SU-DHL-6 (cell line): ENCODE measurements around the gene NFIA.

ENCODE experiments used
- EZH2phosphoT487 ChIP-seq: fragments of 200-600 bp; sonication (generic), shearing (Covaris generic); conservative IDR thresholded peaks from 2 replicates; pipeline ENCODE4 v1.6.1; 2018; ENCODE audit warnings: mild to moderate bottlenecking, antibody characterized with exemption, low read length, moderate library complexity, mixed read lengths
- TF ChIP-seq, protein P1 (sequence below): fragments of 200-600 bp; sonication (generic); IDR thresholded peaks from one replicate; pipeline ENCODE4 v1.5.1; 2017; ENCODE audit warnings: antibody characterized with exemption, mild to moderate bottlenecking, low read length, moderate library complexity; ENCODE audit not compliant: insufficient read depth, poor library complexity, severe bottlenecking

GRCh38 chr1:61222240-61222639 lies 139.9 kb downstream of the NFIA start:
- TF ChIP-seq, protein P1, sequence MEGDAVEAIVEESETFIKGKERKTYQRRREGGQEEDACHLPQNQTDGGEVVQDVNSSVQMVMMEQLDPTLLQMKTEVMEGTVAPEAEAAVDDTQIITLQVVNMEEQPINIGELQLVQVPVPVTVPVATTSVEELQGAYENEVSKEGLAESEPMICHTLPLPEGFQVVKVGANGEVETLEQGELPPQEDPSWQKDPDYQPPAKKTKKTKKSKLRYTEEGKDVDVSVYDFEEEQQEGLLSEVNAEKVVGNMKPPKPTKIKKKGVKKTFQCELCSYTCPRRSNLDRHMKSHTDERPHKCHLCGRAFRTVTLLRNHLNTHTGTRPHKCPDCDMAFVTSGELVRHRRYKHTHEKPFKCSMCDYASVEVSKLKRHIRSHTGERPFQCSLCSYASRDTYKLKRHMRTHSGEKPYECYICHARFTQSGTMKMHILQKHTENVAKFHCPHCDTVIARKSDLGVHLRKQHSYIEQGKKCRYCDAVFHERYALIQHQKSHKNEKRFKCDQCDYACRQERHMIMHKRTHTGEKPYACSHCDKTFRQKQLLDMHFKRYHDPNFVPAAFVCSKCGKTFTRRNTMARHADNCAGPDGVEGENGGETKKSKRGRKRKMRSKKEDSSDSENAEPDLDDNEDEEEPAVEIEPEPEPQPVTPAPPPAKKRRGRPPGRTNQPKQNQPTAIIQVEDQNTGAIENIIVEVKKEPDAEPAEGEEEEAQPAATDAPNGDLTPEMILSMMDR = no peak
- TF ChIP-seq EZH2phosphoT487 = no peak
